KOPT-K1 (cell line): ENCODE measurements around the gene SREBF2.

Experiments
- H3K27ac ChIP-seq: fragments of 200-600 bp; sonication (generic); 2 replicates; pipeline ENCODE4 v1.5.1; 2016; ENCODE audit warnings: antibody characterized with exemption, mild to moderate bottlenecking, low read depth, low read length; ENCODE audit not compliant: poor library complexity, severe bottlenecking
- H3K36me3 ChIP-seq: fragments of 200-600 bp; sonication (generic); 2 replicates; pipeline ENCODE4 v1.5.1; 2017; ENCODE audit warnings: antibody characterized with exemption, mild to moderate bottlenecking, low read length, moderate library complexity; ENCODE audit not compliant: insufficient read depth
- H3K9me3 ChIP-seq: fragments of 200-600 bp; sonication (generic); 2 replicates; pipeline ENCODE4 v1.5.1; 2017; ENCODE audit warnings: antibody characterized with exemption, low read length, mild to moderate bottlenecking; ENCODE audit not compliant: insufficient read depth, poor library complexity, severe bottlenecking

The SREBF2 gene

DNA sequence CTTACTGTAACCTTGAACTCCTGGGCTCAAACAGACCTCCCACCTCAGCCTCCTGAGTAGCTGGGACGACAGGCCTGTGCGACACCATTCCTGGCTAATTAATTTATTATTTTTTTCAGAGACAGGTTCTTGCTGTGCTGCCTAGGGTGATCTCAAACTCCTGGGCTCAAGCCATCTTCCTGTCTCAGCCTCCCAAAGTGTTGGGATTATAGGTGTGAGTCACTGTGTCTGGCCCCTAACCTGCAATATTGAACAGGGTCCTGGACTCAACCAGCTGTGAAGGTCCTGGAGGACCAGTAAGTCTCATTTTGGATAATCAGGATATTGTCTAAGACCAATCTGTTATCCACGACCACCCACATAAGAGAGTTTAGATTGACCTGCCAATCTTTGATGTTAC lies 17.2 kb upstream of the SREBF2 start:
- Histone ChIP-seq H3K27ac (no peak overlapping the region), H3K9me3 (no peaks in the 10 kb centered on the region), H3K36me3 (peaks cover 84% of the 10 kb centered on the region)

DNA sequence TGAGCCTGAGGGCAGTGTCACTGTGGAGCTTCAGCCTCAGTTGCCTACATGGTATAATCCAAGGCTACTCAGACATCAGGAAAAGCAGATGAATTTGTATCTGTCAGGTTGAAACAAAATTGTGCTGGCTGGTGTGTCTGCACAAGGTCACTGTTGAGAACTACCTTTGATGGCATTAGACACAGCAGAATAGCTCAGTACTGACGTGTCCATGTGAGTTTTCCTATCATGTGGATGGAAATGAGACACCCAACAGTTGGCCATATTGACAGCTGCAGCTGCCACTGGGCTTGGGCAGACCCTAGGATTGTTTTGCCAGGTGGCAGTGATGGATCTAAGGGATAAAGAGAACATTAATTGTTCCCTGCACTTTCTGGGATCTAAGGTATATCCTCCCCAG lies 16.7 kb upstream of the SREBF2 start:
- H3K9me3 ChIP-seq, result no peaks in the 10 kb centered on the region
- H3K27ac ChIP-seq, result no peak overlapping the region
- peaks cover 83% of the 10 kb centered on the region for H3K36me3 ChIP-seq

DNA sequence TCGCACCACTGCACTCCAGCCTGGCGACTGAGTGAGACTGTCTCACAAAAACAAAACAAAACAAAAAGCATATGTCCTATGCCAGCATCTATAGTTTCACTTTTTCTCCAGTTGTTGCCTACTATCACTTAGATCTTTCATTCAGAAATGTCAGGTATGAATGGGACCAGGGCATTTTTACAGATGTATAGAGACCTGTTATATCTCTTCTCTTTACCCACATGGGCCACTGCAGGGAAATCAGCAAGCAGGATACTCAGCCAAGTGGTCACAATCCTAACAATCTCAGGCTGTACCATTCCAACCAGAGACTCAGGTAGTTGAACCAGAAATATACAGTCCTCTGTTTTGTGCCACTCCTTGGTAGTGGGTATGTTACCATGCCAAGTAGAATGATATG lies 16.0 kb upstream of the SREBF2 start:
- Histone ChIP-seq H3K36me3 (peaks cover 81% of the 10 kb centered on the region), H3K9me3 (no peaks in the 10 kb centered on the region), H3K27ac (no peak overlapping the region)

DNA sequence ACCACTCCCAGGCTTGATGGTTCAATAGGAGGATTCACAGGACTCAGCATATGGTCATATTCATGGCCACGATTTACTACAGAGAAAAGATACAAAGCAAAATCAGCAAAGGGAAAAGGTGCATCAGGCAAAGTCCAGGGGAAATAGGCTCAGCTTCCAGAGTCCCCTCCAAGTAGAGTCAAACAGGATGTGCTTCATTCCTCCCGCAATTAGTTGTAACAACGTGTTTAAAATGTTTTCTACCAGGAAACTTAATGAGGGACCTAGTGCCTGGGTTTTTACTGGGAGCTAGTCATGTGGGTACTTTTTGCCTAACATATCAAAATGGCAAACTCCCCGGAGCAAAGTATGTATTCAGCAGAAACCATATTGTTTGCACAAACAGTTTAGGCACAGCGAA lies 14.9 kb upstream of the SREBF2 start:
- H3K9me3 ChIP-seq, result no peaks in the 10 kb centered on the region
- peaks cover 81% of the 10 kb centered on the region for H3K36me3 ChIP-seq

DNA sequence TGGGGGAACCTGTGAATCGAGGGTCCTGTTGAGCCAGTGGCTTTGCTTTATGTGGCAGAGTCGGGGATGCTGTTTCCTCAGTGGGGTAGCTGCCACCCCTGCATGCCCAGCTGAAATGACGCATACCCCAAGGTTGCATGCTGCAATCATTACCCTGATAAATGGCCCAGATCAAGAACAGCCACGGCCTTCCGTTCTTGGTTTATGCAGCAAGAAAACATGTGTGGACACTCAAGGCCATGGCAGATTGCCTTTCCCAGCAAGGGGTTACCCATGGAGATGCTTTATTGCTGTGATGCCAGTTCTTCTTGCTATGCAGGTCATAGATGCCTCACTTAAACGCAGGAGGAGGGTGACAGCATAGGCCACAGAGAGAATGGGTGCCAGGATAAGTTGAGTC lies 14.3 kb upstream of the SREBF2 start:
- Histone ChIP-seq H3K36me3 (peaks cover 81% of the 10 kb centered on the region), H3K9me3 (no peaks in the 10 kb centered on the region), H3K27ac (no peak overlapping the region)

More for the DNA sequence above, 14.9 kb upstream of the SREBF2 start:
- H3K27ac ChIP-seq, result no peak overlapping the region

DNA sequence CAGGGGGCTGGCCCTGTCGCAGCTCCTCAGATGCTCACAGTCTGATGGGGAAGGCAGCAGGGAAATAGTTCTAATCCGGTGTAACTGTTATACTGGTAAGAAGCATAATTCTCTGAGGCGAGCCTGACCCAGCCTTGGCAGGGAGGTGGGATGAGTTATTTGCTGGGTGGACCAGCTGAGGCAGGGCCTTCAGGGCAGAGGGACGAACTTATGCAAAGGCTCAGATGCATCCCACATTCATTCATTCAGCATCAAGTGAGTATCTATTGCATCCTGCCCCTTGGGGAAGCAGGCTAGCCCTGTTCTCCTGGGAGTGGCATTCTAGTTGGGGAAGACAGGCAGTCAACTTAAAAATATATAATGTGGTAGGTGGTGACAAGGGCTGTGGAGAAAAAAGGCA lies 13.6 kb upstream of the SREBF2 start:
- peaks cover 81% of the 10 kb centered on the region for H3K36me3 ChIP-seq
- H3K27ac ChIP-seq, result no peak overlapping the region
- no peaks in the 10 kb centered on the region for H3K9me3 ChIP-seq

- peaks cover 81% of the 10 kb centered on the region for H3K36me3 ChIP-seq
- H3K9me3 ChIP-seq, result no peaks in the 10 kb centered on the region
- H3K27ac ChIP-seq, result no peak overlapping the region
Measured at GRCh38 chr22:41820447-41820846, 12.5 kb upstream of the SREBF2 start.

GRCh38 chr22:41821471-41822316 lies 11.2 kb upstream of the SREBF2 start:
- peak overlapping the region; percentile 5 for H3K27ac ChIP-seq
- H3K9me3 ChIP-seq, result no peaks in the 10 kb centered on the region
- peaks cover 81% of the 10 kb centered on the region for H3K36me3 ChIP-seq

DNA sequence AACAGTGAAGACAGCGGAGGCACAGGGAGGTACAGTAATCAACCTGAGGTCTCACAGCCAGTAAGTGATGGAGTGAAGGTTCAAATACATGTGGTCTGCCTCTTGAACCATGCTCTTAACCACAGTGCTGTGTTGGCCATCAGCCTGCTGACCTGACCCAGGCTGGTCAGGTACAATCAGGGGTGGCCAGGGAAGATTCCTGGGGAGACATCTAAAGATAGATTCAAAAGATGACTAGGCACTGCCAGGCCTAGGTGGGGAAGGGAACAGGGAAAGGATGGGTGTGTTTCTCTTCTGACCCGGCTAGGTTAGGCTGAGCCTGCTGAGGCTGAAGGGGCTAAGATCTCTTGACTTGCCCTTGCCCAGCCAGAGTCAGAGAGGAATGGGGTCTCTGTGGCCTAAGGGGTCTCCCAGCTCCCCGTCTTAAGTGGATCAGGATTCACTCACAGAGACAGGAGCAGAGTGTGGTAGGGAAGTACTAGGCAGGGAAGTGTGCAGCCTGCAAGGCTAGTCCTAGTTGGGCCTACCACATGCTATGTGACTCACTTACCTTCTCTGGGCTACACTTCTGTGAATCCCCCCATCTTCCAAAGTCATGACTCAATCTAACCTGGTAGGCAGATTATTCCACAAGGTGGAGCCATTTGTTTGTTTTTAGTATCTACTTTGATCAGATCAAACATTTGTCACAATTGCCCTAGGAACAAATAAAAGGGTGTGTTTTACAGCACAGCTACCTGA lies 10.4 kb upstream of the SREBF2 start:
- H3K27ac ChIP-seq, result no peak overlapping the region
- H3K36me3 ChIP-seq, result peaks cover 78% of the 10 kb centered on the region
- H3K9me3 ChIP-seq, result no peaks in the 10 kb centered on the region

DNA sequence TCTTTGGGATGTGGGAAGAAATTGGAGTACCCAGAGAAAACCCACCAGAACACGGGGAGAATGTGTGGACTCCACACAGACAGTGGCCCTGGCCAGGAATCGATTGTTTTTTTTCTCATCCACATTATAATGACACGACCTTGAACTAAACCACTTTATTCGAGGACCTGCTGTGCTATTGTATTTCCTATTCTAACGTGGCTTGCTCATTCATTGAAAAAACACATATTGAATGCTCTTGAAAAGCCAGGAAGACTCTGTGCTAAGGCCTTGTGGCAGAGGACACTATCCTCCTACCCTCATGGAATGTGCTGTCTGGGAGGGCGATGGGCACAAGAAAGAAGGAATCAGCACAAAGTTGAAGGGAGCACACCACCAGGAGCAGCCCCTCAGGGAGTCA lies 9.1 kb upstream of the SREBF2 start:
- no peak overlapping the region for H3K27ac ChIP-seq
- peaks cover 73% of the 10 kb centered on the region for H3K36me3 ChIP-seq
- no peaks in the 10 kb centered on the region for H3K9me3 ChIP-seq

DNA sequence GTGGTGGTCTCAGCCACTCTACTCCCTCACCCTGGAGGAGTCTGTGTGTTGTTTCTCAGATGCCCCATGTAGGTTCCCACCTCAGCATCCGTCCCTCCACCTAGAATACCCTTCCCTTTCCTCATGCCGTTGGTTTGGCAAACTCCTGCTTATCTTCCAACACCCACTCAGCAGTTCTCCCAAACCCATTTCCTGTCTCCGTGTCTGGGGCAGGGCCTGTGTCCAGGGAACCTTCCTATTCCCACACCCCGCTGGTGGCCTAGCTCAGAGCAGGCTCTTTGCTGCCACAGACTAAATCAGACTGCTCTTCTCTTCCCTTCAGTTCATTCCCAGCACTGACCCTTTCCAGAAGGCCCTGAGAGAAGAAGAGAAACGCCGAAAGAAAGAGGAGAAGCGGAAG lies 7.5 kb upstream of the SREBF2 start:
- Histone ChIP-seq H3K36me3 (peaks cover 62% of the 10 kb centered on the region), H3K9me3 (no peaks in the 10 kb centered on the region), H3K27ac (no peak overlapping the region)

DNA sequence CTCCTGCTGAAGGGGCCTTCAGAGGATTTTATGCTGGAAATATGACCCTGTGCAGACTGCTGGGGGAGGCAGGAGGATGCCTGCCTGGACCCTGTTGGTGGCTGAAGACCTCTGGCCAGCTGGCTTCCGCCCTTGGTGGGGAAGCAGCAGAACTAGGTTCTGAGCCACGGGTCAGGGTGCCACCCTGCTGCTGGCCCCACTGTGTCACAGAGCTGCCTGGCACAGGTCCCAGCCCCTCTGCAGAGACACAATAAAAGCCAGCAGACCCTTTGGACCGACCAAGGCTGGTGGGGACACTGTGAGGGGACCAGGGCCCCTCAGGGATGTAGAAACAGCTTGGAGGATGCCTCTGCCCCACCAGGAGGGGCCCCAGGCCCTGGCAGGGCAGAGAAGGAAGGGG lies 6.9 kb upstream of the SREBF2 start:
- Histone ChIP-seq H3K9me3 (no peaks in the 10 kb centered on the region), H3K27ac (no peak overlapping the region), H3K36me3 (peaks cover 55% of the 10 kb centered on the region)

- Histone ChIP-seq H3K36me3 (peaks cover 52% of the 10 kb centered on the region), H3K27ac (no peak overlapping the region), H3K9me3 (no peaks in the 10 kb centered on the region)
Measured at GRCh38 chr22:41826430-41827383, 6.2 kb upstream of the SREBF2 start.

DNA sequence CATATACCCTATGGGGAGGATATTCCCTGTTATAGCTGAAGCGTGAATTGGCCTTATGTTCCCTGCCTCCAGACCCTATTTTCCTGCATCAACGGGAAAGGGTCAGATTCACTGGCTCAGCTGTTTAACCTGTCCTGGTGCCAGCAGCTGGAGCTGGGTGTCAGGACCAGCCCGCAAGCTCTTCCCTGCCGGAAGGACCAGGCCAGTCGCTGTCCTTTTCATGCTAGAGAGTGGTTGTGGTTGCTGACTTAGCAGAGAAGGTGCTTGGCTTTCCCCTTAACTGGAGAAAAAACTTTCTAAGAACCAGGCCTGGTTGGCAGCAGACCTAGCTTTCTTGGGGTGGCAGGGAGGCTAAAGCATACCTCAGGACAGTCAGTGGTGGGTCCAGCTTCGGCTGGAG lies 5.2 kb upstream of the SREBF2 start:
- H3K9me3 ChIP-seq, result no peaks in the 10 kb centered on the region
- H3K27ac ChIP-seq, result no peak overlapping the region
- peaks cover 43% of the 10 kb centered on the region for H3K36me3 ChIP-seq

GRCh38 chr22:41828516-41828915 lies 4.4 kb upstream of the SREBF2 start:
- no peaks in the 10 kb centered on the region for H3K9me3 ChIP-seq
- no peak overlapping the region for H3K27ac ChIP-seq
- peaks cover 36% of the 10 kb centered on the region for H3K36me3 ChIP-seq
